Raji (cell line): ENCODE data around the gene ZSCAN4.

Source experiments
- POLR2A ChIP-seq: IDR thresholded peaks from 2 replicates; pipeline ENCODE4 v1.6.1; 2011; ENCODE audit warnings: low read depth, low read length, control low read depth; ENCODE audit not compliant: insufficient read depth

Gene ZSCAN4

DNA sequence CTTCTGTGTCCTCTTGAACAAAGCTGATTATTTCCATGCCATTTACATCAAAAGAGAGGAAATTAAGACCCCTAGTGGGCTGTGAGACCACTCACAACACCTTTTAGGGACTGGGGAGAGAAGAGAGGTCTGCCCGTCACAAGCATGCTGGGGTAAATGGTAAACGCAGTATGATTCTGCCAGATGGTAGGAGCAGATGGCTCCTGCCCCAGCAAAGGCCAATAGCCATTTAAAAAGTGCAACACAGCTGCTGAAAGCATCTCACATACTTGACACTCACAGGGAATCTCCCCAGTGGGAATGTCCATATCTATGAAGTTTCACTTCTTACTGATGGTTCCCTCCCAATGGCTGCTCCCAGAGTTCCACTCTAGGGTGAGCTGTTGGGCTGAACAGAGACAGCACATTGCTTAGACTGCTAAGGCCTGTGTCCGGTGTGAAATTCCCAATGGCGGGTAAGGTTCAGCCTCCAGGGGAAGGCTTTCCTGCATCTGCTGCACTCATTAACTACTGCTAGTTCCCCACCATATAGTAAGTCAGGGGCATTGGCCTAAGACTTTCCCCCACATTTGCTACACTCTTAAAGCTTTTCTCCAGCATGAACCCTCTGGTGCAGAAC, 51.3 kb downstream of the ZSCAN4 start:
- no peak for TF ChIP-seq POLR2A

DNA sequence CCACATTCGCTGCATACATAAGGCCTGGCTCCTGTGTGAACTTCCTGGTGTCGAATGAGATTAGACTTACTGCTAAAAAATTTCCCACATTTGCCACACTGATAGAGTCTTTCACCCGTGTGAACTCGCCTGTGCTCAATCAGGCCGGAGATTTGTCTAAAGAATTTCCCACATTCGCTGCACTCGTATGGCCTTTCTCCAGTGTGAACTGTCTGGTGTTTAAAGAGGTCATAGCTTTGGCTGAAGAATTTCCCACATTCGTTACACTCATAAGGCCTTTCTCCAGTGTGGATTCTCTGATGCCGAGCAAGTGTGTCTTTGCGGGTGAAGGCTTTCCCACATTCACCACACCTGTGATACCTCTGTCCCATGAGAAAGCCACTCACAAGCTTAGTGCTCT, 52.1 kb downstream of the ZSCAN4 start:
- no peak for TF ChIP-seq POLR2A
